Tibial nerve (tissue), 4 donors: ENCODE data around the gene INPP4B.

Source experiments
- EP300 ChIP-seq, 2 donors: sonication (generic); formaldehyde crosslinking; IDR thresholded peaks; one replicate each; pipeline ENCODE4 v1.6.1; 2017; ENCODE audit warnings: antibody characterized with exemption in 2 of 2, mild to moderate bottlenecking in 1 of 2
- POLR2A ChIP-seq, 2 donors: fragments of 450-650 bp; IDR thresholded peaks; one replicate each; pipeline ENCODE4 v1.6.1; 2017; ENCODE audit warnings: antibody characterized with exemption in 2 of 2, mild to moderate bottlenecking in 2 of 2, moderate library complexity in 2 of 2
- TF ChIP-seq, protein P1 (sequence below), 5 experiments: fragments of 200-600 bp in 3 of 5; fragments of 450-650 bp in 2 of 5; sonication (generic) in 3 of 5; IDR thresholded peaks; one replicate each; pipeline ENCODE4 v1.5.1; 2016 to 2019; ENCODE audit warnings: antibody characterized with exemption in 5 of 5, mild to moderate bottlenecking in 3 of 5, moderate library complexity in 2 of 5

DNA sequence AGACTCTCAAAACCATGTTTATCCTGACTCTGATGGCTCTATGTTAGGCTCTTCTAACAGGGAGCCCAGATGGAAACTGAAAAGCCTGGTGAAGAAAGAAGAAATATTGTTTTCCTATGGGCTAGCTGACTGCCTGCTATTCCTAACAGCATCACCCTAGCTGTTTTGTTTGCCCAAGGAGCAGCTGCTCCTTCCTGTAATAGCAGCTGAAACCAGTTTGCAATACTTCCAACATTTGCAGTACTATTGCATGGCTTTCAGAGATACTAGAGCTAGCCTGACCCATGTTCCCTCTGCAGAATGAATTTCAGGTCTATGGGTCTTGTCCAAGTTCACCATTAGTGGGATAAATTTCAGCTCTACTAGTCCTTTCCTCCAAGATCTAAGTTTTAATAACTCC is 495.2 kb downstream of the INPP4B start:
- TF ChIP-seq, protein P1, sequence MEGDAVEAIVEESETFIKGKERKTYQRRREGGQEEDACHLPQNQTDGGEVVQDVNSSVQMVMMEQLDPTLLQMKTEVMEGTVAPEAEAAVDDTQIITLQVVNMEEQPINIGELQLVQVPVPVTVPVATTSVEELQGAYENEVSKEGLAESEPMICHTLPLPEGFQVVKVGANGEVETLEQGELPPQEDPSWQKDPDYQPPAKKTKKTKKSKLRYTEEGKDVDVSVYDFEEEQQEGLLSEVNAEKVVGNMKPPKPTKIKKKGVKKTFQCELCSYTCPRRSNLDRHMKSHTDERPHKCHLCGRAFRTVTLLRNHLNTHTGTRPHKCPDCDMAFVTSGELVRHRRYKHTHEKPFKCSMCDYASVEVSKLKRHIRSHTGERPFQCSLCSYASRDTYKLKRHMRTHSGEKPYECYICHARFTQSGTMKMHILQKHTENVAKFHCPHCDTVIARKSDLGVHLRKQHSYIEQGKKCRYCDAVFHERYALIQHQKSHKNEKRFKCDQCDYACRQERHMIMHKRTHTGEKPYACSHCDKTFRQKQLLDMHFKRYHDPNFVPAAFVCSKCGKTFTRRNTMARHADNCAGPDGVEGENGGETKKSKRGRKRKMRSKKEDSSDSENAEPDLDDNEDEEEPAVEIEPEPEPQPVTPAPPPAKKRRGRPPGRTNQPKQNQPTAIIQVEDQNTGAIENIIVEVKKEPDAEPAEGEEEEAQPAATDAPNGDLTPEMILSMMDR (IDR thresholded peaks at IDR 0.05), result no peak
- no peak for TF ChIP-seq POLR2A (IDR thresholded peaks at IDR 0.05)
- TF ChIP-seq EP300 (IDR thresholded peaks at IDR 0.05), result no peak
